GM18867 (cell line): Measurements from ENCODE around the gene SLC17A1.

Experiments
- ATAC-seq: cut with Tn5 transposase; IDR thresholded peaks from one replicate; pipeline ENCODE4 v1.9.1; 2021; ENCODE audit warnings: mild to moderate bottlenecking, moderate library complexity; ENCODE audit not compliant: unreplicated experiment

SLC17A1 gene, protein sequence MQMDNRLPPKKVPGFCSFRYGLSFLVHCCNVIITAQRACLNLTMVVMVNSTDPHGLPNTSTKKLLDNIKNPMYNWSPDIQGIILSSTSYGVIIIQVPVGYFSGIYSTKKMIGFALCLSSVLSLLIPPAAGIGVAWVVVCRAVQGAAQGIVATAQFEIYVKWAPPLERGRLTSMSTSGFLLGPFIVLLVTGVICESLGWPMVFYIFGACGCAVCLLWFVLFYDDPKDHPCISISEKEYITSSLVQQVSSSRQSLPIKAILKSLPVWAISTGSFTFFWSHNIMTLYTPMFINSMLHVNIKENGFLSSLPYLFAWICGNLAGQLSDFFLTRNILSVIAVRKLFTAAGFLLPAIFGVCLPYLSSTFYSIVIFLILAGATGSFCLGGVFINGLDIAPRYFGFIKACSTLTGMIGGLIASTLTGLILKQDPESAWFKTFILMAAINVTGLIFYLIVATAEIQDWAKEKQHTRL

GRCh38 chr6:25831532-25832306 is at the start of gene SLC17A1:
Gene SLC17A1 (minus strand): TSS chr6:25832052. CDS start chr6:25830557, 1,495 bp downstream.
- no peak for ATAC-seq

- no peak for ATAC-seq
Observed at GRCh38 chr6:25880601-25881000, 48.7 kb upstream of the SLC17A1 start.

GRCh38 chr6:25878721-25879322 is 47.0 kb upstream of the SLC17A1 start:
- no peak for ATAC-seq

DNA sequence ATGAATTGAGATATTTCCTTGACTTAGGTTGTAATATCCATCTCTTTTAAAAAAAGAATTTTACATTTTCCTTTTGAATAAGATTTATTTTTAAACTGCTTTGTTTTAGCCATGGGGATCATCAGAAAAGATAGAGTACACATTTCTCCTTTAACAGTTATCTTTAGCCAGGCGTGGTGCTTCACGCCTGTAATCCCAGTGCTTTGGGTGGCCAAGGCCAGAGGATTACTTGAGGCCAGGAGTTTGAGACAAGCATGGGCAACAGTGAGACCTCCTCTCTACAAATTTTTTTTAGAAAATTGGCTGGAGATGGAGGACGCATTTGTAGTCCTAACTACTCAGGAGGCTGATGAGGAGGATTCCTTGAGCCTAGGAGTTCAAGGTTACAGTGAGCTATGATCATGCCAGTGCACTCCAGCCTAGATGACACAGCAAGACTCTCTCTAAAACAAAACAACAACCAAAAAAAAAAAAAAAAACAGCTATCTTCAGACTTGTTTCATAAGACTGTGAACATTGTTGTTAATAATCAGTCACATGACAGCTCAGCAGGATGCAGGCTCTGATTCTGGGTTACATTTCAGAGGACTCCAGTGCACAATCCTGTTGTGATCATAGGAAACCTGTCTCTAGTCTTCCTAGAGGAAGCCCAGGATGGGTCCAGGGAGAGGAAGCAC is 44.2 kb upstream of the SLC17A1 start:
- no peak for ATAC-seq

DNA sequence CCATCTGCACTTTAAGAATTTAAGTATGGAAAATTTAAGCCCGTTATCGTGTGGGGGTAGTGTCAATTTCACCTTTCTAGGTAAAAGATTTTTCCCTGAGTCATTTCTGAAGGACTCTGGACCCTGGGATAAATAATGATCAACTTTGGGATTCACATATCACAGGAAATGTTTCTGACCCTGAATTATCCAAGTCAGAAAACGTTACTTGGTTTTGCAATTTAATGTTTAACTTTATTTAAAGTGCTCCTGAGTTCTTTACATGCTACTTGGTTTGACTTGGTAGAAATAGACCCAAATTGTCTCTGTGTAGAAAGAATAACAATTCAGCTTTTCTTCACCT is 43.7 kb upstream of the SLC17A1 start:
- ATAC-seq = no peak

GRCh38 chr6:25874822-25875562 is 43.1 kb upstream of the SLC17A1 start:
- ATAC-seq = no peak

DNA sequence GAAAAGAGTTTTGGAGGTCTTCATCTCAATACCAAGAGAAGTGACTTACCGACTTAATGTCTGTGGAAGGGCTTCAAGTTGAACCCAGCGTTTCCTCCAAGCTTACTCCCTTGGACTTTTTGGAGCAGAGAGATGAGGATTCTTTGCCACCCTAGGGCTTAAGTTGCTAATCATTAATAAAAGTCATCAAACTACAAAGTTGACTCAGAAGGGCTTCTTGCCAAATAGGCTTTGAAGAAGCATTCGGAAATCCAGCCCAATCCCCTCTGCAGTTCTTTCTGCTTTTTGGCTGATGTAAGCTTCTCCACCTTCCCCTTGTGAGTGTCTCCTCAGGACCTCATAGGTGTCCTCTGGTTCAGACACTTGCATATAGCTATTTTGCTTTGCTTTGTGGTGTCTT is 42.3 kb upstream of the SLC17A1 start, which contains the start of gene SLC17A3:
Gene SLC17A3 (minus strand): TSS at position 126 of the 400 bp plus-strand sequence. CDS start 5,856 bp downstream, outside the sequence.
- no peak for ATAC-seq

DNA sequence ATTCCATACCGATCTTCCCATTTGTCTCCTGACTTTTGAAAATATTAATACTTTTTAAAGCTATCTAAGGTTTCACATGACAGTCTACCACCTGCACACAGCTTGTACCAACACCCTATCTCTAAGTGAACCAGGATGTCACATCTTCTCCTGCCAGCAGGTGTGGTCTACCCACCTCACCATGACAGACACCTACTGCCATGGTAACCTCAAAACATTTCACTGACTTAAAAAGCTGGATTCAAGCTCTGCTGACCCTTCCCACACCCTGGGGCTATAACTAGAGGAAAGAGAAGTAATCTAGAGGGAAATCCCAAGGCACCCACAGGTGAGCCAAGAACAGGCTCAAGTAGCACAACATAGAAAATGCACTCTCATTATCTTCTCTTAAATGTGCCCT is 41.0 kb upstream of the SLC17A1 start:
- ATAC-seq = no peak

DNA sequence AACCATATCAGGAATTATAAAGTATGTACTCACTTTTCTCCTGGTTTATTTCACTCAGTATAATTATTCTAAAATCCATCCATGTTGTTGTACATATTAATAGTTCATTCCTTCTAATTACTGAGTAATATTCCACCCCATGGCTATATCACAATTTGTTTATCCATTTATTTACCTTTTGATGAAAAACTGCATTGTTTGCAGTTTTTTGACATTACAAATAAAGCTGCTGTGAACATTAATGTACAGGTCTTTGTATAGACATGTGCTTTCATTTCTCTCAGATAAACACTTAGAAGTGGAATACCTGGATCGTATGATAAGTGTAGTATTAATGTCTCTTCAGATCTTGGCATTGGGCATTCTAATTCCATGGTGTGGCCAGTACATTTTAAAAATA is 38.0 kb upstream of the SLC17A1 start:
- ATAC-seq = no peak

DNA sequence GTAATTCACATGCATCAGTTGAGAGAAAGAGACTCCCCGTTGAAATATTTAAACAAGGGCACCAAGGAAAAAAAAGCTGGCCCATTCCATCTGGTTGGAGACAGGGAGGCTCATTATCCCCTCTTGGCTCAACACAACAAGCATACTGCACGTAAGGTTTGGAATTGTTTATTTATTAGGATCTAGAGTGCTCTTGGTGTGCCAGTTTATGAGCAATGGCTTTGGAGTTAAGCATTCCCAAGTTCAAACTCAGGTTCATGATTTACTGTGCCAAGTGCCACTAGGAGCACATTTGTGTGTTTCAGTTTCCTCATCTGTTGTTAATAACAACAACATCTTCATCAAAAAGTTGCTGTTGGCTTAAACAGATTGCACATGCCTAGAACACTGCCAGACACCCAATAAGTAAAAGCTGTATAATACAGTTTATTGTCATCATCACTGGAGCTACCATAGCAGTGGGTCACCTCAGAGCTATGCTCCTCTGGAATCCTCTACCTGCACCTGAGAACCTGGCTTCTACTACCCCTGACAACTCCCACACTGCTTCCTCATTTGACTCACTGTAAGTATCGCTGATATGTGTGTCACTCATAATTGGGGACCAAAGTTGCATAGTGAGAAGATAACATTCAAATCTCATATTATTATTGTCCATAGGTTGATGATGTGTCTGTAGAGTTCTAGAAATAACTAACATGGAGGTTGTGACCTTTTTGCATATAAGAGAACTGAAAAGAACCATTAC is 36.8 kb upstream of the SLC17A1 start:
- ATAC-seq = no peak

- no peak for ATAC-seq
Observed at GRCh38 chr6:25866011-25866410, 34.2 kb upstream of the SLC17A1 start.

- no peak for ATAC-seq
Observed at GRCh38 chr6:25863360-25863759, 31.5 kb upstream of the SLC17A1 start.

DNA sequence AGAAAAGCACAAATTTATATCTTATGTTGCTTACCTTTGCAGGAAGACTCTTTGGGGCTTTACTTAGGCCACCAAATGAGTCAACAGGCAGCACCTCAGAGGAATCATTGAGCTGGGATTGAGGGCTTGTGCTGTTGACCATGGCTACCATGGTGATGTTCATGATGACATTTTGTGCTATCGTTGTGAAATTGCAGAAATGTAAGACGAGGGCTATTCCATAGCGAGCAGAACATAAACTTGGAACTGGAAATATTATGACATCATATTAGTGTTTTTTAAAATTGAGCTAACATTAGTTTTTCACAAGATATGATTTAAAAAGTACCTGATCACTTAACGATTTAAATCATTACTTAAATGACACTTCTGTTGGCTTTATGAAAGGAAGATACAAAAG is 30.3 kb upstream of the SLC17A1 start:
- no peak for ATAC-seq

DNA sequence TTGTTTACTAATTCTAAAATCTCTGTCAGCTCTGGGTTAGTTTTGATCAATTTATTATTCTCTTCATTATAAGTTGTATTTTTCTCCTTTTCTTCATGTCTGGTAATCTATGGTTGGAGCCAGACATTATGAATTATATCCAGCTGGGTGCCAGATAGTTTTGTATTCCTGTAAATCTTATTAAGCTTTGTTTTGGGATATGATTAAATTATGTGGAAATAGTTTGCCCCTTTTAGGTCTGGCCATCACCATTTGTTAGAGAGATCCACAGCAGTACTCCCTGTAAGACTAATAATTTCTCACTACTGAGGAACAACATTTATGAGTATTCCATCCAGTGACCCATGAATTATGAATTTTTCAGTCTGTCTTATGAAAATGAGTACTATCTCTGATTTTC is 20.9 kb upstream of the SLC17A1 start:
- ATAC-seq = no peak

- ATAC-seq = no peak
Observed at GRCh38 chr6:25851961-25852360, 20.1 kb upstream of the SLC17A1 start.

DNA sequence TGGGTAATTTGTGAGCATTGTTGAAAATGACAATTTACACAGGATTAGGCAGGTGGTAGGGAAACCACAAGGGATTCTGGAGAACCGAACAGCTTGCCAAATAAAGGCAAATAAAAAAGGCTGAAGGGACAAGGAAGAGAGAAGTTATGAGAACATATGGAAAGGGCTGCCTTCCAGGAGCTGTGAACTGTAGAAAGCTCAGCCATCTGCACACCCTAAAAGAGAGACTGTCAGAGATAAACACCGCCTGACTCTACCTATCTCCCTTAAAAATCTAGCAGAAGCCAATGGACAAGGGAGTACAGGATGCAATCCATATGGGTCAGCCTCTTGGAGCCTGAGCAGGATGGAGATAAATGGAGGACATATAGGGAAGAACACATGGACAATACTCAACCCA is 12.7 kb upstream of the SLC17A1 start:
- no peak for ATAC-seq

GRCh38 chr6:25842526-25842925 is 10.7 kb upstream of the SLC17A1 start:
- ATAC-seq = no peak

- no peak for ATAC-seq
Observed at GRCh38 chr6:25835442-25836283, 3.8 kb upstream of the SLC17A1 start.

DNA sequence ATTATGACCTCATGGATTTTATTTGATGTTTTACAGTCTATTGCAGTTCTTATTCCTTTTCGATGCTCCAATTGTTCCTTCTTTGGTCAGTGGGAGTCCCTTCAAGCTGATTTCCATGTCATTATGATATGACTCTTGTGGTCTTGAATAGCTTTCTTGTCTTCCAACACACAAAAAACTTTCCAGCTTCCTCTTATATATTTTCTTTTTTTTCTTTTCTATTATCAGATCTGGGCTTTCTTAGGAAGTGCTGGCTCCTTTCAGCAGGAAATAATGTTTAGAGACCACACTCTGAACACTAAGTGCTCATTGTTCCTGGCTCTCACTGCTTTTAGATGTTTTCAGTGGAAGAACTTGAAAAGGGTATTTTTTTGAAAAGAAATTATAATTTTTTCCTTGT is 3.1 kb upstream of the SLC17A1 start:
- no peak for ATAC-seq
